Erythroblast (primary cell): ENCODE data around the gene SLC7A14.

ENCODE experiments used
- GATA1 ChIP-seq: IDR thresholded peaks from 2 replicates; pipeline ENCODE4 v1.6.1; 2011; ENCODE audit warnings: low read depth, mild to moderate bottlenecking, control low read depth, low read length, moderate library complexity
- POLR2A ChIP-seq: IDR thresholded peaks from 2 replicates; pipeline ENCODE4 v1.6.1; 2011; ENCODE audit warnings: mild to moderate bottlenecking, low read length

GRCh38 chr3:170485294-170485693, 100.6 kb downstream of the SLC7A14 start:
- TF ChIP-seq POLR2A (no peak), GATA1 (no peak)
